ENCODE data around the gene USP16. TPM values are rescaled to one million over a fixed set of nuclear protein-coding genes. Genes with fewer than 3 reads are reported as not detected.

USP16 gene
- total RNA-seq, 1 donor: 64.0 TPM

- Histone ChIP-seq H3K9me3 (ENCODE audit: low read depth, low read length) (no peaks in the 10 kb centered on the region), H3K27me3 (ENCODE audit: insufficient read depth, low read length) (no peaks in the 10 kb centered on the region), H3K4me3 (ENCODE audit: low read length) (no peak overlapping the region), H3K4me1 (ENCODE audit: insufficient read depth, low read length) (peaks cover 33% of the 10 kb centered on the region)
Measured at GRCh38 chr21:29085106-29085752, 60.8 kb downstream of the USP16 start.

DNA sequence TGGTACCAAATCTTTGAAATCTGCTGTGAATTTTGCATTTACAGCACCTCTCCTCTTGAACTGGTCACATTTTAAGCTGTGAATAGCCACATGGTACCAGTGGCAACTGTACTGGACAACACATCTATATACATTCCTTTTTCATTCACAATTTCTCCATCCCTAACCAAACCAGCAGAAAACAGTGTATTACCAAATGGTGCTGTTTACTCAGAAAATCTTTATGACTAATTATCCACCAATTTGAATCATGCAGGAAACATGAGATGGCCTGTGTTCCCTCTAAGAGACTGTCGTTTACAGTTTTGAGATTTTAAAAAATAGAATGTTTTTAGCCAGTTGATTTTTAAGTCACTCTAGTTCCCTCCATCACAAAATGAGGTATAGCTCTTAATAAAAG, 66.6 kb downstream of the USP16 start:
- Histone ChIP-seq H3K4me1 (ENCODE audit: insufficient read depth, low read length) (peaks cover 20% of the 10 kb centered on the region), H3K27me3 (ENCODE audit: insufficient read depth, low read length) (no peaks in the 10 kb centered on the region), H3K9me3 (ENCODE audit: low read depth, low read length) (no peaks in the 10 kb centered on the region), H3K4me3 (ENCODE audit: low read length) (no peak overlapping the region)

DNA sequence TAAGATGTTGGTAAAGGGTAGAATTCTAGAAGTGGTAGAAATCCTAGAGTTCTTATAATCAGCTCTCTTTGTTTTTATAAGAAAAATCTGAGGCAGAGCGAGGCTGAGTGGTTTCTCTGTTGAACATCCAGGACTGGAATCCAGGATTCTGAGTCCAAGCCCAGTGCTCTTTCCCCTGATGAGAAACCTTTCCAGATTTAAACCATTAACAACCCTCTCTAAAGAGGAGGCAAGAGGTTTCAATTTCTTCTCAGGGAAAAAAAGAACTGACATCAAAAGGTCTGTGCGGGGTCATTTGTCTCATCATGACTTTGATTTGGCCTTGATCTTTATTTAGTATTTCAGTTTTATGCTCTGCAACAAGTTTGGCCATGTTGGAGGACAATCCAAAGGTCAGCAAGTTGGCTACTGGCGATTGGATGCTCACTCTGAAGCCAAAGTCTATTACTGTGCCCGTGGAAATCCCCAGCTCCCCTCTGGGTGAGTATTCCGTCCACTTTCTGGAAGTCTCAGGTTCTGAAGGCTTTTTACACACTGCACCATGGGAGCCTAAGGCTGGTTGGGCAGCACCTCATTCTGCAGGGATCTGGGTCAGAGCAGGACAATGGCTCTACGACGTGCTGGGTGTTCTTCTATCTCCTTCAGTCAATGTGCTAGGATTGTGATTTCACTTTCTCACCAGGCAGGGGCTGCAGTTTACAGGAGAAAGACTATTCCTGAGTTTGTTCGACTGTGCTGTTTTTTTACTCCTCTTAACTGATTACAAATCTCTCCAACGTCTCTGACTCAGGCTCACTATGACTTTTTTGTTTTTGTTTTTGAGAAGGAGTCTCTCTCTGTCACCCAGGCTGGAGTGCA, 67.9 kb downstream of the USP16 start:
- H3K9me3 ChIP-seq (ENCODE audit: low read depth, low read length): no peaks in the 10 kb centered on the region
- H3K27me3 ChIP-seq (ENCODE audit: insufficient read depth, low read length): no peaks in the 10 kb centered on the region
- H3K4me3 ChIP-seq (ENCODE audit: low read length): no peak overlapping the region
- H3K4me1 ChIP-seq (ENCODE audit: insufficient read depth, low read length): peaks cover 31% of the 10 kb centered on the region

DNA sequence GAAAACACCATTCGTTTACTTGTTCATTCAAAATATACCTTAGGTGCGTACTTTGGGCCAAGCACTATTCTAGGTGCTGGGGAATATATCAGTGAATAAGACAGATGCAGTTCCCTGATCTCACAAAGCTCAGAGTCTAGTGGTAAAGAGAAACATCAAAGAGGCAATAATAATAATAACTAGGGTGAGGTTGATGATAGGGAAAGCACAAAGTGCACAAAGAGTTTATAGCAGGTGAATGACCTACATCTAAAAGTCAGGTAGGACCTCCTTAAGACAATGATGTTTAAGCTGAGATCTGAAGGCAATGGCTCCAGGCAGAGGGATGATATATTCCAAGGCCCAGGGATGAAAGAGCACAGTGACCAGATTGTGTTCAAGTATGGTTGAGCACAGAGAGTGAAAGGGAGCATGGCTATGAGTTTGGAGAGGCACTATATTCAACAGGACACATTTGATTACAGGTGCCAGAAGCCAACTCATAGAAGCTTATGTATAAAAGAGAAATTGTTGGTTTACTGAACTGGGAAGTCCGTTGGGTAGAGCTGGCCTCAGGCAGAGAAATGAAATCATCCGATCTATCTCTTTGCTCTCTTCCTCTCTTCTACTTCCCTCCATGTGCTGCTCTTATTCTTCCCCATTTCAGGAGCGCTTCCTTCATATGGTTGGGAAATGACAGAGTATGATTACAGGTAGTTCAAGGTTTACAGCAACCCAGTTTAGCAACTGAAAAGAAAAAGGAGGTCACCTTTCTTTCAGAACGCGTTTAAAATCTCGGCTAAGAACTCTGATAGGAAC, 71.9 kb downstream of the USP16 start:
- H3K27me3 ChIP-seq (ENCODE audit: insufficient read depth, low read length): no peaks in the 10 kb centered on the region
- no peaks in the 10 kb centered on the region for H3K9me3 ChIP-seq (ENCODE audit: low read depth, low read length)
- H3K4me1 ChIP-seq (ENCODE audit: insufficient read depth, low read length): peaks cover 48% of the 10 kb centered on the region
- H3K4me3 ChIP-seq (ENCODE audit: low read length): no peak overlapping the region

DNA sequence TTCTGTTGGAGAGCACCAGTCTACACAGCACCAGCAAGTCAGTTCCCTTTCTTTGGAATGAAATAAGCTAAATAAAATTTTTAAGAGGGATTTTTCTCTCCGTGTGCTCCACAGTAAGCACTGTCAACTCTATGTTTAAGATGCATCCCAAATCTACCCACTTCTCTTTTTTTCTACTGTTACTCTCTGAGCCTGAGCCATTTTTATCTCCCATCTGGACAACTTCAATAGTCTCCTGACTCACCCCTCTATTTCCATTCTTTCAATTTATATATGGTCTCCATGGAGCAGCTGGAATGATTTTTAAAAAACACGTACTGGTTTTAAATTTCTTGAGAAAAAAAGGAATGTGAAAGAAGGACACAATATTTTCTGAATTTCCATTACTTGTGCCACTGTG, 73.7 kb downstream of the USP16 start:
- peaks cover 48% of the 10 kb centered on the region for H3K4me1 ChIP-seq (ENCODE audit: insufficient read depth, low read length)
- H3K27me3 ChIP-seq (ENCODE audit: insufficient read depth, low read length): no peaks in the 10 kb centered on the region
- no peak overlapping the region for H3K4me3 ChIP-seq (ENCODE audit: low read length)
- H3K9me3 ChIP-seq (ENCODE audit: low read depth, low read length): no peaks in the 10 kb centered on the region

DNA sequence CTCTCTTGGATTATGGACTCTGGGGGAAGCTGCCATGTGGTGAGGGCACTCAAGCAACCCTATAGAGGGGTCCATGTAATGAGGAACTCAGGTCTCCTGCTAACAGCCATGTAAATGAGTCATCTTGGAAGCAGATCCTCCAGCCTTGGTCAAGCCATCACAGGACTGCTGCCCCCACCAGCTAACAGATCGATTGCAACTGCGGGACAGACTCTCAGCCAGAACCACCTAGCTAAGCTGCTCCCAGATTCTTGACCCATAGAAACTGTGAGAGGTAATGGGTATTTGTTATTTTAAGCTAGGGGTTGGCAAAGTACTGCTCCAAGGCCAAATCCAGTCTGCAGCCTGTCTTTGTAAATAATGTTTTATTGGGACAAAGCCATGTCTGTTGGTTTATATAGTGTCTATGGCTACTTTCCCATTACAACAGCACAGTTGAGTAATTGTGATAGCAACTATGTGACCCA, 78.4 kb downstream of the USP16 start:
- Histone ChIP-seq H3K9me3 (ENCODE audit: low read depth, low read length) (no peaks in the 10 kb centered on the region), H3K4me3 (ENCODE audit: low read length) (no peak overlapping the region), H3K4me1 (ENCODE audit: insufficient read depth, low read length) (peaks cover 27% of the 10 kb centered on the region), H3K27me3 (ENCODE audit: insufficient read depth, low read length) (no peaks in the 10 kb centered on the region)

Other genes with a start within 250 kb of the USP16 start
- 37.4 TPM for gene LTN1, start 31.8 kb upstream of the USP16 start, total RNA-seq
- 1.3 TPM for gene RWDD2B, start 5.3 kb upstream of the USP16 start, total RNA-seq
- gene CCT8, start 49.0 kb downstream of the USP16 start, total RNA-seq: 120 TPM
- gene MAP3K7CL, start 106.0 kb downstream of the USP16 start, total RNA-seq: 119 TPM

Measured in mononuclear cell (primary cell).